Smooth muscle cell (in vitro differentiated cells): ENCODE data around the gene AFDN. TPM values are rescaled to one million over a fixed set of nuclear protein-coding genes. Genes with fewer than 3 reads are reported as not detected.

ENCODE experiments used
- DNase-seq: peaks from one replicate; lab custom pipeline; 2025; ENCODE audit not compliant: unreplicated experiment; lab: John Stamatoyannopoulos, UW
- H2AFZ ChIP-seq: fragments of 200-600 bp; sonication (generic); 2 replicates; pipeline ENCODE4 v1.6.0; 2016; ENCODE audit warnings: antibody characterized with exemption, low read depth, mild to moderate bottlenecking
- H3F3A ChIP-seq: fragments of 200-600 bp; sonication (generic); 2 replicates; pipeline ENCODE4 v1.6.0; 2017; ENCODE audit warnings: antibody characterized with exemption, low read depth
- H3K27ac ChIP-seq: fragments of 200-600 bp; sonication (generic); 2 replicates; pipeline ENCODE4 v1.5.1; 2016; ENCODE audit warnings: low read depth, mild to moderate bottlenecking
- H3K27me3 ChIP-seq: fragments of 200-600 bp; sonication (generic); 2 replicates; pipeline ENCODE4 v1.6.1; 2016; ENCODE audit warnings: low read depth, mild to moderate bottlenecking
- H3K36me3 ChIP-seq: fragments of 200-600 bp; sonication (generic); 2 replicates; pipeline ENCODE4 v1.5.1; 2016; ENCODE audit warnings: low read depth
- H3K4me1 ChIP-seq: fragments of 200-600 bp; sonication (generic); 2 replicates; pipeline ENCODE4 v1.5.1; 2016; ENCODE audit warnings: low read depth
- H3K4me2 ChIP-seq: fragments of 200-600 bp; sonication (generic); 2 replicates; pipeline ENCODE4 v1.6.0; 2016; ENCODE audit warnings: mild to moderate bottlenecking
- H3K4me3 ChIP-seq: fragments of 200-600 bp; sonication (generic); 2 replicates; pipeline ENCODE4 v1.5.1; 2016; ENCODE audit warnings: mild to moderate bottlenecking
- H3K79me2 ChIP-seq: fragments of 200-600 bp; sonication (generic); 2 replicates; pipeline ENCODE4 v1.6.0; 2016; ENCODE audit warnings: low read depth, mild to moderate bottlenecking
- H3K9ac ChIP-seq: fragments of 200-600 bp; sonication (generic); 2 replicates; pipeline ENCODE4 v1.6.0; 2016; ENCODE audit warnings: low read depth
- H3K9me3 ChIP-seq: fragments of 200-600 bp; sonication (generic); replicated peaks from 2 replicates; pipeline ENCODE4 v1.5.1; 2016; ENCODE audit warnings: low read depth
- H4K20me1 ChIP-seq: fragments of 200-600 bp; sonication (generic); 2 replicates; pipeline ENCODE4 v1.6.0; 2016; ENCODE audit warnings: low read depth
- WGBS: methylation state at CpG from one replicate; pipeline ENCODE4 v1.1.7; 2016; ENCODE audit warnings: low lambda C conversion rate; 5-methylcytosine and 5-hydroxymethylcytosine counted together
- polyA plus RNA-seq: library from polyadenylated mRNA; unstranded; fragments of >200 nt; fragmentation: Nextera tagmentation; extraction: Ambion mirVana; gene quantifications from 2 replicates; pipeline ENCODE4 v1.2.1, GENCODE V29; 2016
- total RNA-seq: library from RNA; depleted of rRNA; stranded (reverse); fragments of >200 nt; gene quantifications from 2 replicates; pipeline ENCODE4 v1.2.3, GENCODE V29; 2014
- TF ChIP-seq, protein P1 (sequence below): fragments of 200-600 bp; sonication (generic); IDR thresholded peaks from 2 replicates; pipeline ENCODE4 v1.5.1; 2017; ENCODE audit warnings: borderline replicate concordance, mild to moderate bottlenecking, antibody characterized with exemption; ENCODE audit not compliant: insufficient read depth, poor library complexity, severe bottlenecking

AFDN gene
- total and polyA plus RNA-seq, 2 experiments from 2014 or later, result 52.3 to 98.8 TPM

DNA sequence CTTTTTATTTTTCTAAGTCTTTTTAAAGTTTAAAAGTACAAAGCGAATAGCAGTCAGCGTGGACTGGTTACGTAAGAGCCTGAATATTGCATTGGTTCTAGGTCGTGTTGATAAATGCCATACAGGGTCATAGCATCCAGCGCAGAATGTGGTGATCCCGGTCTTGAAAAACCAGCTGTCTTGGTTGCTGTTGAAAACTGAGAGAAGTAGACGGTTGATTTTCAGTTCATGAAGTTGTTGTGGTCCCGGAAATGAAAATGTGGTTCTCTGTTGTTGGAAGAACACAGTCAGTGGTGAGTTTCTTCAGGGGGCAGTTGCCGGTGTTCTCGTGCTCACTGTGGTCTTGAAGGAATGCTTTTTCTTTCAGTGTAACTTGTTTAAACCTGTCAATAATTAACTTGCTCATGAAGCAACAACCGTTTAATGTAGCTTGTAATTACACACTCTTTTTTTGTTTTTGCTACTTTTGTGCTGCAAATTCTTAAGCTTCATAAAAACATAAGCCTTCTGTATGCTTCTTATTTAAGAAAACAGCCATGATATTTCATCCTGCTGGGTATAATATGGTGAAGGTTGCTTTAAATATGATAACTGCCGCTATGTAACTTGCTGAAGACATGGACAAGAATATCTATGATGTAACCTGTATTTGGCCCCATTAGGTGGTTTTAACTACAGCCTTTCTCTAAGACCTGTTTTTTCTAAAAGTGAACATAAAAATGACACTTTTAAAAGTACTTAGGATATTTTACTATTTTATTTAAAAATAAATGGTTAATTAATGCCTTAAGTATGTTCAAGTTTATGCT, 106.0 kb downstream of the AFDN start:
- Histone ChIP-seq H3K4me2 (peak overlapping the region; percentile 55), H3K79me2 (peaks cover 23% of the 10 kb centered on the region), H3K9ac (peak overlapping the region; percentile 35), H3K4me3 (peak overlapping the region; percentile 32), H3K27me3 (no peaks in the 10 kb centered on the region), H2AFZ (no peak overlapping the region), H3K4me1 (peaks cover 22% of the 10 kb centered on the region), H3K9me3 (no peaks in the 10 kb centered on the region), H3K36me3 (peaks cover 4% of the 10 kb centered on the region), H3K27ac (peak overlapping the region; percentile 83), H4K20me1 (peaks cover 11% of the 10 kb centered on the region), H3F3A (peaks cover 9% of the 10 kb centered on the region)
- TF ChIP-seq, protein P1, sequence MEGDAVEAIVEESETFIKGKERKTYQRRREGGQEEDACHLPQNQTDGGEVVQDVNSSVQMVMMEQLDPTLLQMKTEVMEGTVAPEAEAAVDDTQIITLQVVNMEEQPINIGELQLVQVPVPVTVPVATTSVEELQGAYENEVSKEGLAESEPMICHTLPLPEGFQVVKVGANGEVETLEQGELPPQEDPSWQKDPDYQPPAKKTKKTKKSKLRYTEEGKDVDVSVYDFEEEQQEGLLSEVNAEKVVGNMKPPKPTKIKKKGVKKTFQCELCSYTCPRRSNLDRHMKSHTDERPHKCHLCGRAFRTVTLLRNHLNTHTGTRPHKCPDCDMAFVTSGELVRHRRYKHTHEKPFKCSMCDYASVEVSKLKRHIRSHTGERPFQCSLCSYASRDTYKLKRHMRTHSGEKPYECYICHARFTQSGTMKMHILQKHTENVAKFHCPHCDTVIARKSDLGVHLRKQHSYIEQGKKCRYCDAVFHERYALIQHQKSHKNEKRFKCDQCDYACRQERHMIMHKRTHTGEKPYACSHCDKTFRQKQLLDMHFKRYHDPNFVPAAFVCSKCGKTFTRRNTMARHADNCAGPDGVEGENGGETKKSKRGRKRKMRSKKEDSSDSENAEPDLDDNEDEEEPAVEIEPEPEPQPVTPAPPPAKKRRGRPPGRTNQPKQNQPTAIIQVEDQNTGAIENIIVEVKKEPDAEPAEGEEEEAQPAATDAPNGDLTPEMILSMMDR, result no peak
- 77% methylated on average over 12 of the region's 12 CpGs for WGBS
- DNase-seq, result no peak

DNA sequence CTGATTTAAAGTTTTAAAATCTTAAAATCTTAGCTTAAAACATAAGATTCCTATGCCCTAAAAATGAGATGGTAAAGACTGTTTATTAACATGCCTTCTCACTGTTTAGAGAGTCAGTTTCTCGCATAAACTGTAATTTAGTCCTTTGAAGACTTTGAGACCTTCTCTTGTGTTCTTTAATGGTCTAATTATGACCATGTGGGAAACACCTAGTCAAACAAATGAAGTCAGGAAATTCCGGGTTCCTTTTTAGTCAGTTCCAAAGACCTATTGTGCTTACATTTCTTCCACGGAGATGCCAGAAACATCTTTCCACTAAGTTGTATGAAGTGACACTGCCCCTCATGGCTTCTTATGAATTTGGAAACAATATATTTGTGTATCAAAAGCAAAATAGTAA, 106.6 kb downstream of the AFDN start:
- Histone ChIP-seq H3K79me2 (peaks cover 23% of the 10 kb centered on the region), H3K4me3 (peak overlapping the region; percentile 32), H3K9ac (peak overlapping the region; percentile 9), H3K27me3 (no peaks in the 10 kb centered on the region), H3K9me3 (no peaks in the 10 kb centered on the region), H2AFZ (no peak overlapping the region), H4K20me1 (peaks cover 11% of the 10 kb centered on the region), H3K36me3 (peaks cover 4% of the 10 kb centered on the region), H3K4me1 (peaks cover 22% of the 10 kb centered on the region), H3F3A (peaks cover 9% of the 10 kb centered on the region), H3K4me2 (peak overlapping the region; percentile 55), H3K27ac (peak overlapping the region; percentile 83)
- TF ChIP-seq, protein P1, result no peak
- 73% methylated on average over 3 of the region's 3 CpGs for WGBS
- no peak for DNase-seq

DNA sequence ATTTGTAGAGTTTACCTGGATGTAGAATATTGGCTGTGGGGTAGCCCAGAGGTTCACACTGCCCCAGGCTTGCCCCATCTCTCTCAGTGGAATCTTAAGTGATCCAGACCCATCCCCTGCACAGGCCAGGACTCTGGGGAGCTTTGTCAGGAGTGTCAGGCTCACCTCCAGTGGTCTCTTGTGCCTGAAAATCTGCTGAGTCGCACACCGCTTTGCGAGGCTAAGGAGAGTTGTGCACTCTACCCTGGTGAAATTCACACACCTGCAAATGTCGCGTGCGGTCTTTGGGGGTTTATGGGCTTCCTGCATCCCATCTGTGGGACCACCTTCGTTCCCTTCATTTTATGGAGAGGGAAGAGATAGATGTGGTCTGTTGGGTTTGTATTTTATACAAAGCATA, 107.1 kb downstream of the AFDN start:
- TF ChIP-seq, protein P1, result no peak
- Histone ChIP-seq H3K4me2 (peak overlapping the region; percentile 55), H3K4me1 (peaks cover 22% of the 10 kb centered on the region), H3K79me2 (peaks cover 23% of the 10 kb centered on the region), H3K36me3 (peaks cover 4% of the 10 kb centered on the region), H4K20me1 (peaks cover 11% of the 10 kb centered on the region), H2AFZ (no peak overlapping the region), H3K4me3 (no peak overlapping the region), H3K27me3 (no peaks in the 10 kb centered on the region), H3K9me3 (no peaks in the 10 kb centered on the region), H3K9ac (peak overlapping the region; percentile 9), H3K27ac (peak overlapping the region; percentile 83), H3F3A (peaks cover 9% of the 10 kb centered on the region)
- no peak for DNase-seq
- WGBS, result 89% methylated on average over 7 of the region's 7 CpGs

DNA sequence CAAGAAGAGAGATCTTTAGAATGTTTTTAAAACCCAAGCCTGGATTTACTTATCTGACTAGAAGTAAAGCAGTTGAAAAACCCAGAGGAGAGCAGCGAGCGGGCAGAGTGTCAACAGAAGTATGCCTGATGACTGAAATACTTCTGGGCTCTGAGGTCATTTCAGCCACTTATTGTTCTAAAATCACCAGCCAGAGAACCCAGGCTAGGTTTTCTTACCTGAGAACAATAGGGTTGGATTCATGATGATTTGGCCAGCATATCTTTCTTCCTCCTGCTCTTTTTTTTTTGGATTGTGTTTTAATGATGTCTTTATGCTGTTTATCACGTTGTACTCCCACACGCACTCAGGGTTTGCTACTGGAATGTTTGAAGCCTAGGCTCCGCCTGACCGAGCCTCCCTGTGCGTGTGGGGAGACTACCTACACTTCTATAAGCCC, 107.7 kb downstream of the AFDN start:
- peaks cover 11% of the 10 kb centered on the region for H4K20me1 ChIP-seq
- peak overlapping the region; percentile 55 for H3K4me2 ChIP-seq
- no peaks in the 10 kb centered on the region for H3K27me3 ChIP-seq
- H3K4me3 ChIP-seq, result no peak overlapping the region
- peaks cover 27% of the 10 kb centered on the region for H3K79me2 ChIP-seq
- peaks cover 9% of the 10 kb centered on the region for H3F3A ChIP-seq
- peaks cover 4% of the 10 kb centered on the region for H3K36me3 ChIP-seq
- H3K9ac ChIP-seq, result no peak overlapping the region
- H3K9me3 ChIP-seq, result no peaks in the 10 kb centered on the region
- H2AFZ ChIP-seq, result no peak overlapping the region
- TF ChIP-seq, protein P1, result no peak
- DNase-seq, result no peak
- H3K4me1 ChIP-seq, result peaks cover 22% of the 10 kb centered on the region
- 39% methylated on average over 7 of the region's 7 CpGs for WGBS
- H3K27ac ChIP-seq, result peak overlapping the region; percentile 83
